Non-pigmented ciliary epithelial cell (primary cell): Measurements from ENCODE around the gene SETD5.

Experiments
- DNase-seq: peaks from one replicate; pipeline ENCODE4 v3.0.0-alpha.2; 2010; ENCODE audit warnings: low read depth

Gene SETD5

DNA sequence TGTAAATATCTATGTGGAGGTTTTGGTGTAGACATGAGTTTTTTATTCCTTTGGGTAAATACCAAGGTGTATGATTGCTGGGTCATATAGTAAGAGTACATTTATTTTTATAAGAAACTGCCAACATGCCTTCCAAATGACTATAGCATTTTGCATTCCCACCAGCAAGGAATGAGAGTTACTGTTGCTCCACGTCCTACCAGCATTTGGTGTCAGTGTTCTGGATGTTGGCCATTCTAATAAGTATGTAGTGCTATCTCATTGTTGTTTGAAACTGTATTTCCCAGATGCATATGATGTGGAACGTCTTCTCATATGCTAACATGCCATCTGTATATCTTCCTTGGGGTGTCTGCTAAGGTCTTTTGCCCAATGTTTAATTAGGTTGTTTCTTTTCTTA, 117.5 kb downstream of the SETD5 start:
- DNase-seq, result no peak

- DNase-seq, result no peak
These were observed 127.7 kb downstream of the SETD5 start for GRCh38 chr3:9525078-9525477.
